T-helper 2 cell treated with Interferon-gamma antibody and Interleukin-4, amounts not matched to agents 5 μg/mL and 100 μg/mL, for 36 hours (primary cell): ENCODE measurements around the gene CRYBB3.
"Not testable (repeated sequence)": the region's sequence is repeated elsewhere in the genome, so short reads cannot be mapped to it uniquely, and the experiment has no call there.

Experiments used
- DNase-seq: peaks from one replicate; pipeline ENCODE4 v3.0.0; 2021; ENCODE audit warnings: low spot score
- H3K27ac Mint-ChIP-seq: one replicate; pipeline ENCODE4 v1.8.0; 2021; ENCODE audit warnings: mild to moderate bottlenecking, mixed read lengths
- H3K27me3 Mint-ChIP-seq: one replicate; pipeline ENCODE4 v1.8.0; 2021; ENCODE audit warnings: low read depth, mixed read lengths
- H3K36me3 Mint-ChIP-seq: one replicate; pipeline ENCODE4 v1.8.0; 2021; ENCODE audit warnings: low read depth, mixed read lengths
- H3K4me1 Mint-ChIP-seq: one replicate; pipeline ENCODE4 v1.8.0; 2021; ENCODE audit warnings: low read depth, mixed read lengths
- H3K4me3 Mint-ChIP-seq: one replicate; pipeline ENCODE4 v1.8.0; 2022; ENCODE audit warnings: mild to moderate bottlenecking, moderate library complexity, mixed read lengths
- H3K9me3 Mint-ChIP-seq: one replicate; pipeline ENCODE4 v1.8.0; 2021; ENCODE audit warnings: mixed read lengths

CRYBB3 gene

DNA sequence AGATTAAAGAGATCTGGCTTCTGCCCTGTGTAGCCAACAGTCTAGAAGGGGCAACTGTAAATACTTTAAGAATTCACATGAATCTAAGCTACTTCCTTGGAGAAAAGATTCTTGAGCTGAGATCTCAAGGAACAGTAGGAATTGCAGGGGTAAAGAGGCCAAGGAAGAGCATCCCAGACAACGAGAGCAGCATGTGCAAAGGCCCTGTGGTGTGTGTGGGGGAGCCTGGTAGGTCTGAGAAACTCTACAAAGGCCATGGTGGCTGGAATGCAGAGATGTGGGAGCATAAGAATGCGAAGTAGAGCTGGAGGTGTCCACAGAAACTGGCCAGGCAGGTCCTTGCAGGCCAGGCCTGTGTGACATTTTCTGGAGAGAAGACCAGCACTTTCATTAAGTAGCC lies 31.1 kb downstream of the CRYBB3 start:
- DNase-seq, H3K27ac Mint-ChIP-seq, H3K9me3 Mint-ChIP-seq: not testable (repeated sequence)

DNA sequence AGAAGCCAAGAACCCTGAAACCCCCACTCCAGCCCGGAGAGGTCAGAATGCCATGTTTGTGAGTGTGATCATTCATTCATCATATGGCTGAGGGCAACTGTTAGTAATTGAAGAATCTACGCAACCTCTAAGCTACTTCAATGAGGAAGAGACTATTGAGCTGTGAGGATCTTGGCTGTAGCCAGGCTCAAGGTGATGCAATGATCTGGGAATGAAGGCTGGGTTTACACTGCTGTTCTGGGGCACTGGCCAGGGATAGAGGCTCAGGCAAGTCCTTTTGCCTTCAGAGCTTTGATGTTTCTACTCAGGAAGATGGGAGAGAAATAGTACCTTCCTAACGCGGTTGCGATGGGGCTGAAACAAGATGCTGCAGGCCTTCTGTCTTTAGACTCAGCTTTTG lies 32.6 kb downstream of the CRYBB3 start:
- Mint-ChIP-seq H3K4me3 (no peak overlapping the region), H3K27ac (no peak overlapping the region), H3K9me3 (no peaks in the 10 kb centered on the region), H3K36me3 (no peaks in the 10 kb centered on the region), H3K27me3 (peaks cover 7% of the 10 kb centered on the region), H3K4me1 (peaks cover 3% of the 10 kb centered on the region)
- no peak for DNase-seq

More for the DNA sequence above, 31.1 kb downstream of the CRYBB3 start:
- not testable (repeated sequence) for H3K4me1 Mint-ChIP-seq, H3K4me3 Mint-ChIP-seq, H3K27me3 Mint-ChIP-seq, H3K36me3 Mint-ChIP-seq

DNA sequence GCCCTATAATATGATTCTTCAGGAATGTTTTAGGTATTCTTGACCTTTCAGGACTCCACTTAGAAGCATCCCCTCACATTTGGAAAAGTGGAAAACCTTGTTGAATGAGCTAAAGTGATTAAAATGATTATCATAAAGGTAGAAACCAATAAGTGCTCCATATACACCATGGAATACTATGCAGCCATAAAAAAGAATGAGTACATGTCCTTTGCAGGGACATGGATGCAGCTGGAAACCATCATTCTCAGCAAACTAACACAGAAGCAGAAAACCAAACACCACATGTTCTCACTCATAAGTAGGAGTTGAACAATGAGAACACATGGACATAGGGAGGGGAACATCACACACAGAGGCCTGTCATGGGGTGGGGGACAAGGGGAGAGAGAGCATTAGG lies 34.0 kb downstream of the CRYBB3 start:
- H3K27ac Mint-ChIP-seq, DNase-seq, H3K9me3 Mint-ChIP-seq, H3K4me3 Mint-ChIP-seq, H3K4me1 Mint-ChIP-seq, H3K36me3 Mint-ChIP-seq: not testable (repeated sequence)
- H3K27me3 Mint-ChIP-seq = peaks cover 12% of the 10 kb centered on the region

DNA sequence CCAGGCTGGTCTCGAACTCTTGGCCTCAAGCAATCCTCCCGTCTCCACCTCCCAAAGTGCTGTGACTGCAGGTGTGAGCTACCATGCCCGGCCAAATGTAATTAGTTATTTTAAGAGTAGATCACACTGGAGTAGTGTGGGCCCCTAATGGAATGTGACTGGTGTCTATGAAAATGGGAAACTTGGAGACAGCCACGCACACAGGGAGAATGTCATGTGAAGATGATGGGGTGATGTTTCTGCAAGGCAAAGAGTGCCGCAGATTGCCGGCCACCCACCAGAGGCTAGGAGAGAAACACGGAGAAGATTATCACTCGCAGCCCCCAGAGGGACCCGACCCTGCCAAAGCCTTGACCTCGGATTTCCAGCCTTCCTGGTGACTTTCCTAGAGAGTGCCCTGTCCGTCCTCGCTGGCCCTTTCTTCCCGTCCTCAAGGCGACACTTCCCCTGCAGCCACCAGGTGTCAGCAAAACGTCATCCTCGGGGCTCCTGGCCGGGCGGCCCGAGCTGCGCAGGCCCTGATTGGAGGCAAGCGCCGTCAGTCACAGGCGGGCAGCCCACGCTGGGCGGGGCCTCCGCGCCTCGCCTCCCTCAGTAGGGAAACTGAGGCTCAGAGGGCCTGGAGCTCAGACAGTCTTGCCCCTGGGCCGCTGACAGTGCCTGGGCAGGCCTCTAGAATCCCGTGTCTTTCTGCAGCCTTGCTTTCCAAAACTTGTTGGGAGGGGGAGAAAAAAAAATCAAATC lies 36.1 kb downstream of the CRYBB3 start:
- peaks cover 16% of the 10 kb centered on the region for H3K27me3 Mint-ChIP-seq
- peak; percentile 69 for DNase-seq
- H3K27ac Mint-ChIP-seq = no peak overlapping the region

DNA sequence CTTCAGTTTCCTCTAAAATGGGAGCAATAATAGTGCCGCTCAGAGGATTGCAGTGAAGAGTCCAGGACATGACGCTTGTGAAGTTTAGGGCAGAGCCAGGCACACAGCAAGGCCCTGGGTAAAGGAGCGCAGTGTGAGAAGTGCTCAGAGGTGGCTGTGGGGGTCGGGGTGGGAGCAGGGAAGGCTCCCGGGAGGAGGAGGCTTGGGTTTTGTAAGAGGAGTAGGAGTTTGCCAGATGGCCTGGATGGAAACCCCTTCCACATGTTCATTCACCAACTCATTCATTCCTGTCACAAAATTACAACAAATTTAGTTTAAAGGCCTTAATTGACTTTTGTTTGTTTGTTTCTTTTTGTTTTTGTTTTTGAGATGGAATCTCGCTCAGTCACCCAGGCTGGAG lies 36.8 kb downstream of the CRYBB3 start:
- Mint-ChIP-seq H3K27ac (no peak overlapping the region), H3K4me1 (peaks cover 3% of the 10 kb centered on the region), H3K36me3 (no peaks in the 10 kb centered on the region), H3K4me3 (no peak overlapping the region), H3K27me3 (peaks cover 18% of the 10 kb centered on the region), H3K9me3 (no peaks in the 10 kb centered on the region)
- no peak for DNase-seq

More for the DNA sequence above, 36.1 kb downstream of the CRYBB3 start:
- Mint-ChIP-seq H3K4me1 (peaks cover 3% of the 10 kb centered on the region), H3K4me3 (peak overlapping the region; percentile 45), H3K36me3 (no peaks in the 10 kb centered on the region), H3K9me3 (no peaks in the 10 kb centered on the region)

DNA sequence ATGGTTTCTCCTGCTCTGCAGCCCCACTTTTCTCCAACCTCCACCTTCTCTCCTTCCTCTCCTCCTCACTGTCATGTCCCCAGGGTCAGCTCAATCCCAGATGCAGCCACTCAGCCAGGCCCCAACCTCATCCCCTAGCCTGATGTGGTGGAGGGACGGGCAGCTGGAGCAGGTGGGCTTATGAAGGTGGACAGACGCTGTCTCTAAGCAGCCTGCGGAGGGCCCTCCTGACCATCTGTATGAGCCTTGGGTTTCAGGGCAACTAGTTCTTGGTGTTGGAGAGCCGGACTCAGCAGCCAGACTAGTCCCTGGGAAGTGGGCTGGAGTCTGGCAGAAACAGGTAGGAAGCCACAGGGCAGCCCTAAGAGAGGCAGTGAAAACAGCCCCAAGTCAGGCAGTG lies 37.8 kb downstream of the CRYBB3 start:
- Mint-ChIP-seq H3K36me3 (no peaks in the 10 kb centered on the region), H3K4me1 (peaks cover 3% of the 10 kb centered on the region), H3K27ac (no peak overlapping the region), H3K27me3 (peaks cover 18% of the 10 kb centered on the region), H3K9me3 (no peaks in the 10 kb centered on the region), H3K4me3 (no peak overlapping the region)
- DNase-seq = no peak

DNA sequence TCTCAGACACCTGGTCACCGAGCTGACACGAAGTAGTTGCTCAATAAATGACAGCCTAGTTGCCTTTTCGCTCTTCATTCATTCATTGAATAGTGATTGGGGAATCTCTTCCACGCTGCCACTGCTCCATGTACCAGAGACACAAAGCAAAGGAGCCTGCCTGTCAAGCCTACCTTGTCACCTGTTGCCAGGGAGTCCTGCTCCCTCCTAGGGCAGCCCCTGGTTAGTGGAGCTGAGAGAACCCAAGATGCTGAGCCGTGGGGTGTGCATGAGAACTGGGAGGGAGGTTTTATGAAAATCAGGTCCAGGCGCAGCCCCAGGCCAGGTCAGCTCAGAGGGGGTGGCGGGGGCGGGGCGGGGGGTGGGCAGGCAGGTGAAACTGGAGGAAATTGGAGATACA lies 38.4 kb downstream of the CRYBB3 start:
- not testable (repeated sequence) for DNase-seq, H3K4me3 Mint-ChIP-seq, H3K9me3 Mint-ChIP-seq, H3K4me1 Mint-ChIP-seq, H3K36me3 Mint-ChIP-seq, H3K27ac Mint-ChIP-seq
- peaks cover 18% of the 10 kb centered on the region for H3K27me3 Mint-ChIP-seq

DNA sequence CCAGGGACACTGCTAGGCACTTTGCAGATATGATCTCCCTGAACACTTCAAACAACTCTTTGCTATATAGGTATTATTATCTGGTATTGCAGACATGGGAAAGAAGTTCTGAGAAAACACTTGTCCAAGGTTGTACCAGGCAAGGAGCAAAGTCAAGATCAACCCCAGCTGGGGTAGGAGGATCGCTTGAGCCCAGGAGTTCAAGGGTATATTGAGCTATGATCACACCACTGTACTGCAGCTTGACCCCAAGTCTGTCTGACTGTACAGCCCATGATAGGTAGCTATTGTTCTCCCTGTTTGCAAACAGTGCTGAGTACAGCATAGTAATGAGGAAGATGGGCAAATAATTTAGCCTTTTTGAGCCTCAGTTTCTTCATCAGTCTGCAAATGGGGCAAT lies 55.5 kb downstream of the CRYBB3 start:
- H3K36me3 Mint-ChIP-seq, H3K27ac Mint-ChIP-seq, H3K4me1 Mint-ChIP-seq, DNase-seq, H3K27me3 Mint-ChIP-seq, H3K9me3 Mint-ChIP-seq, H3K4me3 Mint-ChIP-seq: not testable (repeated sequence)
